ENCODE results near the gene IDS.
"Not testable (repeated sequence)": the region's sequence is repeated elsewhere in the genome, so short reads cannot be mapped to it uniquely, and the experiment has no call there.

The IDS gene

GRCh38 chrX:149522916-149523315 is 17.8 kb upstream of the IDS start:
- no peak for DNase-seq (ENCODE audit: insufficient read length, low spot score)
- FAIRE-seq: no peak
- TF ChIP-seq POLR2A (IDR thresholded peaks at IDR 0.05; ENCODE audit: low read depth, low read length) (no peak), POLR2AphosphoS5 (IDR thresholded peaks at IDR 0.05; ENCODE audit: low read depth, low read length) (no peak), POU2F2 (IDR thresholded peaks at IDR 0.05; ENCODE audit: low read depth, low read length) (no peak), PAX5 (IDR thresholded peaks at IDR 0.05; ENCODE audit: insufficient read depth, low read length, severe bottlenecking) (no peak), SPI1 (IDR thresholded peaks at IDR 0.05; ENCODE audit: low read depth, low read length) (no peak), TAF1 (IDR thresholded peaks at IDR 0.05; ENCODE audit: low read depth, low read length) (no peak)

- TF ChIP-seq POLR2AphosphoS5 (IDR thresholded peaks at IDR 0.05; ENCODE audit: low read depth, low read length): no peak
- TF ChIP-seq POLR2A (IDR thresholded peaks at IDR 0.05; ENCODE audit: low read depth, low read length): no peak
- no peak for TF ChIP-seq POU2F2 (IDR thresholded peaks at IDR 0.05; ENCODE audit: low read depth, low read length)
- TF ChIP-seq SPI1 (IDR thresholded peaks at IDR 0.05; ENCODE audit: low read depth, low read length): no peak
- no peak for TF ChIP-seq PAX5 (IDR thresholded peaks at IDR 0.05; ENCODE audit: insufficient read depth, low read length, severe bottlenecking)
- TF ChIP-seq TAF1 (IDR thresholded peaks at IDR 0.05; ENCODE audit: low read depth, low read length): no peak
- DNase-seq (ENCODE audit: insufficient read length, low spot score) (no peak), FAIRE-seq (no peak)
Observed at GRCh38 chrX:149521438-149521837, 16.3 kb upstream of the IDS start.

GRCh38 chrX:149520636-149521277 is 15.7 kb upstream of the IDS start:
- FAIRE-seq; DNase-seq (ENCODE audit: insufficient read length, low spot score): not testable (repeated sequence)

- no peak for TF ChIP-seq POLR2AphosphoS5 (IDR thresholded peaks at IDR 0.05; ENCODE audit: low read depth, low read length)
- no peak for TF ChIP-seq SPI1 (IDR thresholded peaks at IDR 0.05; ENCODE audit: low read depth, low read length)
- no peak for TF ChIP-seq TAF1 (IDR thresholded peaks at IDR 0.05; ENCODE audit: low read depth, low read length)
- TF ChIP-seq PAX5 (IDR thresholded peaks at IDR 0.05; ENCODE audit: insufficient read depth, low read length, severe bottlenecking): no peak
- no peak for TF ChIP-seq POLR2A (IDR thresholded peaks at IDR 0.05; ENCODE audit: low read depth, low read length)
- no peak for TF ChIP-seq POU2F2 (IDR thresholded peaks at IDR 0.05; ENCODE audit: low read depth, low read length)
- no peak for DNase-seq (ENCODE audit: insufficient read length, low spot score)
- no peak for FAIRE-seq
Observed at GRCh38 chrX:149518236-149518635, 13.1 kb upstream of the IDS start.

GRCh38 chrX:149517308-149517707 is 12.2 kb upstream of the IDS start:
- FAIRE-seq (no peak), DNase-seq (ENCODE audit: insufficient read length, low spot score) (no peak)
- TF ChIP-seq POLR2AphosphoS5 (IDR thresholded peaks at IDR 0.05; ENCODE audit: low read depth, low read length): no peak
- TF ChIP-seq POU2F2 (IDR thresholded peaks at IDR 0.05; ENCODE audit: low read depth, low read length): no peak
- TF ChIP-seq POLR2A (IDR thresholded peaks at IDR 0.05; ENCODE audit: low read depth, low read length): no peak
- no peak for TF ChIP-seq PAX5 (IDR thresholded peaks at IDR 0.05; ENCODE audit: insufficient read depth, low read length, severe bottlenecking)
- no peak for TF ChIP-seq SPI1 (IDR thresholded peaks at IDR 0.05; ENCODE audit: low read depth, low read length)
- no peak for TF ChIP-seq TAF1 (IDR thresholded peaks at IDR 0.05; ENCODE audit: low read depth, low read length)

- DNase-seq (ENCODE audit: insufficient read length, low spot score): no peak
- TF ChIP-seq TAF1 (IDR thresholded peaks at IDR 0.05; ENCODE audit: low read depth, low read length): no peak
- TF ChIP-seq PAX5 (IDR thresholded peaks at IDR 0.05; ENCODE audit: insufficient read depth, low read length, severe bottlenecking): no peak
- no peak for TF ChIP-seq POLR2AphosphoS5 (IDR thresholded peaks at IDR 0.05; ENCODE audit: low read depth, low read length)
- TF ChIP-seq POU2F2 (IDR thresholded peaks at IDR 0.05; ENCODE audit: low read depth, low read length): no peak
- TF ChIP-seq SPI1 (IDR thresholded peaks at IDR 0.05; ENCODE audit: low read depth, low read length): no peak
- no peak for TF ChIP-seq POLR2A (IDR thresholded peaks at IDR 0.05; ENCODE audit: low read depth, low read length)
- FAIRE-seq: no peak
Observed at GRCh38 chrX:149516604-149517003, 11.5 kb upstream of the IDS start.

GRCh38 chrX:149515954-149516602 is 11.0 kb upstream of the IDS start:
- TF ChIP-seq PAX5 (IDR thresholded peaks at IDR 0.05; ENCODE audit: insufficient read depth, low read length, severe bottlenecking) (no peak), SPI1 (IDR thresholded peaks at IDR 0.05; ENCODE audit: low read depth, low read length) (0 out of 2 replicates have a peak, but pooled peaks have one; percentile 6)
- FAIRE-seq: no peak
- DNase-seq (ENCODE audit: insufficient read length, low spot score): no peak

- TF ChIP-seq PAX5 (IDR thresholded peaks at IDR 0.05; ENCODE audit: insufficient read depth, low read length, severe bottlenecking): no peak
- no peak for TF ChIP-seq POLR2AphosphoS5 (IDR thresholded peaks at IDR 0.05; ENCODE audit: low read depth, low read length)
- no peak for TF ChIP-seq TAF1 (IDR thresholded peaks at IDR 0.05; ENCODE audit: low read depth, low read length)
- TF ChIP-seq SPI1 (IDR thresholded peaks at IDR 0.05; ENCODE audit: low read depth, low read length): no peak
- TF ChIP-seq POU2F2 (IDR thresholded peaks at IDR 0.05; ENCODE audit: low read depth, low read length): no peak
- TF ChIP-seq POLR2A (IDR thresholded peaks at IDR 0.05; ENCODE audit: low read depth, low read length): no peak
- no peak for DNase-seq (ENCODE audit: insufficient read length, low spot score)
- FAIRE-seq: no peak
Observed at GRCh38 chrX:149513825-149514428, 8.8 kb upstream of the IDS start.

- FAIRE-seq (no peak), DNase-seq (ENCODE audit: insufficient read length, low spot score) (no peak)
- TF ChIP-seq POLR2AphosphoS5 (IDR thresholded peaks at IDR 0.05; ENCODE audit: low read depth, low read length): no peak
- TF ChIP-seq TAF1 (IDR thresholded peaks at IDR 0.05; ENCODE audit: low read depth, low read length): no peak
Observed at GRCh38 chrX:149512225-149512885, 7.2 kb upstream of the IDS start.

GRCh38 chrX:149511081-149511480 is 6.0 kb upstream of the IDS start:
- TF ChIP-seq PAX5 (IDR thresholded peaks at IDR 0.05; ENCODE audit: insufficient read depth, low read length, severe bottlenecking) (no peak), TAF1 (IDR thresholded peaks at IDR 0.05; ENCODE audit: low read depth, low read length) (no peak), POU2F2 (IDR thresholded peaks at IDR 0.05; ENCODE audit: low read depth, low read length) (no peak)
- FAIRE-seq (no peak), DNase-seq (ENCODE audit: insufficient read length, low spot score) (no peak)

Measured in GM12891 (cell line).